Tibial nerve (tissue), 4 donors: Measurements from ENCODE around the gene ALG14. TPM values are rescaled to one million over a fixed set of nuclear protein-coding genes. Genes with fewer than 3 reads are reported as not detected.
A peak's percentile ranks its signal among the peaks of the same experiment; 100 is the strongest.

ENCODE experiments used
- DNase-seq, 2 donors: peaks; one replicate each; pipeline ENCODE4 v3.0.0-alpha.2; 2019; ENCODE audit warnings: low spot score in 2 of 2
- H3K27ac ChIP-seq, 4 donors: fragments of 200-600 bp; sonication (generic) in 3 of 4; one replicate each; pipeline ENCODE4 v1.5.1; 2017 to 2019; ENCODE audit warnings: mild to moderate bottlenecking in 1 of 4
- H3K27me3 ChIP-seq, 2 donors: fragments of 200-600 bp; sonication (generic) in 1 of 2; one replicate each; pipeline versions ENCODE4 v1.5.1 to v1.6.0; 2017 to 2019
- H3K36me3 ChIP-seq, 3 donors: fragments of 200-600 bp; sonication (generic); one replicate each; pipeline ENCODE4 v1.5.1; 2018 to 2019
- H3K4me1 ChIP-seq, 4 donors: fragments of 200-600 bp; sonication (generic) in 3 of 4; one replicate each; pipeline ENCODE4 v1.5.1; 2017 to 2019
- H3K4me3 ChIP-seq, 4 donors: fragments of 200-600 bp; sonication (generic) in 3 of 4; one replicate each; pipeline ENCODE4 v1.5.1; 2017 to 2019; ENCODE audit warnings: mild to moderate bottlenecking in 1 of 4, moderate library complexity in 1 of 4
- H3K9me3 ChIP-seq, 4 donors: fragments of 200-600 bp; sonication (generic) in 3 of 4; one replicate each; pipeline ENCODE4 v1.5.1; 2017 to 2019
- EP300 ChIP-seq, 2 donors: sonication (generic); formaldehyde crosslinking; IDR thresholded peaks; one replicate each; pipeline ENCODE4 v1.6.1; 2017; ENCODE audit warnings: antibody characterized with exemption in 2 of 2, mild to moderate bottlenecking in 1 of 2
- POLR2A ChIP-seq, 2 donors: fragments of 450-650 bp; IDR thresholded peaks; one replicate each; pipeline ENCODE4 v1.6.1; 2017; ENCODE audit warnings: antibody characterized with exemption in 2 of 2, mild to moderate bottlenecking in 2 of 2, moderate library complexity in 2 of 2
- WGBS, 2 donors: methylation state at CpG; one replicate each; pipeline ENCODE4 v1.1.5; 2018; 5-methylcytosine and 5-hydroxymethylcytosine counted together
- total RNA-seq, 4 donors: library from RNA; depleted of rRNA; stranded (reverse); fragments of >200 nt; gene quantifications; one replicate each; pipeline ENCODE4 v1.1.0, GENCODE V29; 2016
- TF ChIP-seq, protein P1 (sequence below), 5 experiments: fragments of 200-600 bp in 3 of 5; fragments of 450-650 bp in 2 of 5; sonication (generic) in 3 of 5; IDR thresholded peaks; one replicate each; pipeline ENCODE4 v1.5.1; 2016 to 2019; ENCODE audit warnings: antibody characterized with exemption in 5 of 5, mild to moderate bottlenecking in 3 of 5, moderate library complexity in 2 of 5

ALG14 gene
- total RNA-seq, 4 donors from 2014 or later = 1.1 to 1.6 (median 1.5) TPM

GRCh38 chr1:94955767-94956632, 116.8 kb downstream of the ALG14 start:
- no peaks in the 10 kb centered on the region for H3K9me3 ChIP-seq
- H3K4me3 ChIP-seq = no peak overlapping the region
- no peak for DNase-seq
- peaks cover 0 to 27% (median 5%) of the 10 kb centered on the region in 4 donors for H3K4me1 ChIP-seq
- TF ChIP-seq, protein P1, sequence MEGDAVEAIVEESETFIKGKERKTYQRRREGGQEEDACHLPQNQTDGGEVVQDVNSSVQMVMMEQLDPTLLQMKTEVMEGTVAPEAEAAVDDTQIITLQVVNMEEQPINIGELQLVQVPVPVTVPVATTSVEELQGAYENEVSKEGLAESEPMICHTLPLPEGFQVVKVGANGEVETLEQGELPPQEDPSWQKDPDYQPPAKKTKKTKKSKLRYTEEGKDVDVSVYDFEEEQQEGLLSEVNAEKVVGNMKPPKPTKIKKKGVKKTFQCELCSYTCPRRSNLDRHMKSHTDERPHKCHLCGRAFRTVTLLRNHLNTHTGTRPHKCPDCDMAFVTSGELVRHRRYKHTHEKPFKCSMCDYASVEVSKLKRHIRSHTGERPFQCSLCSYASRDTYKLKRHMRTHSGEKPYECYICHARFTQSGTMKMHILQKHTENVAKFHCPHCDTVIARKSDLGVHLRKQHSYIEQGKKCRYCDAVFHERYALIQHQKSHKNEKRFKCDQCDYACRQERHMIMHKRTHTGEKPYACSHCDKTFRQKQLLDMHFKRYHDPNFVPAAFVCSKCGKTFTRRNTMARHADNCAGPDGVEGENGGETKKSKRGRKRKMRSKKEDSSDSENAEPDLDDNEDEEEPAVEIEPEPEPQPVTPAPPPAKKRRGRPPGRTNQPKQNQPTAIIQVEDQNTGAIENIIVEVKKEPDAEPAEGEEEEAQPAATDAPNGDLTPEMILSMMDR (IDR thresholded peaks at IDR 0.05) = no peak
- TF ChIP-seq EP300 (IDR thresholded peaks at IDR 0.05) (no peak), POLR2A (IDR thresholded peaks at IDR 0.05) (no peak)
- H3K27ac ChIP-seq = peak overlapping the region in 2 of 4 donors; percentile 53 to 64
- no peaks in the 10 kb centered on the region for H3K36me3 ChIP-seq
- 56 to 58% methylated on average over 6 of the region's 6 CpGs for WGBS, 2 donors
- no peaks in the 10 kb centered on the region for H3K27me3 ChIP-seq

DNA sequence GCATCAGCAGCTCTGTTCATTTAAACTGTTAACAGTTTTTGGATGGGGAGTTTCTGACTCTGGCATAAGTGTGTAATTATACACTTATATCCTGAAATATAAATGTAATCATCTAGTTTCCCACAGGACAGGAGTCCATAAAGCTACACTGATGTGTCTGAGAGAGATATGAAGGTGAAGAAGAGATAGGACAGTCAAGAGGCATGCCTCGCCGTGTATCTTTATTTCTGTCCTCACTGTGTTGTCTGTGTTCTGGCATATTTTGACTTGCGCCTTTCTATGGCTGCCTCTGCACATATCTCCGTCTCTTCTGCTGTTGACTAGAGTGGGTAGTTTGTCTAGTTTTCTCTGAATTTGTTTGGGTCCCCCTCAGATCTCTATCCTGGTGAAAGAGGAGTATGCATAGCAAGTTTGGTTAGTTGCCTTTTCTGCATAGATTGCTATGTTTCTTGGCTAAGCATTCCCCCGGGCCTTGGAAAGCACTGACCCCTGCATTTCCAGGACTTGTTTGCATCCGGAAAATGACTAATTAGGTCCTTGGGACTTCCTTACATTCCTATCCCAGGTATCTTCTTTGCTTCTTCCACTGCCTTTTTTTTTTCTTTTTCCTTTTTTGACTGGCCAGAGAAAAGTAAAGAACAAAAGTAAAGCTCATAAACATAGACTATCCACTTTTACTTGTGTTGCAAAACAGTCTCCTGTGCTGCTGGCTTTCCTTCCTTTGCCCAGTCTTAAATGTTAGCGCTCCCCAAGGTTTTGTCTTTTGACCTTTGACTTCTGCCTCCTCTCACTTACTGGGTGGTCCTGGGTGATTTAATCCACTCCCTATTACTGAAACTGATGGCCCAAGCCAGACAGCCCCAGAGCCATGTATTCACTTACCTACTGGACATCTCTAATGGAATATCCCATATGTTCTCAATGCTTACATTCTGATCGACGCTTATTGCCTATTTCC, 118.2 kb downstream of the ALG14 start:
- Histone ChIP-seq H3K4me3 (no peak overlapping the region), H3K36me3 (no peaks in the 10 kb centered on the region), H3K27ac (peak overlapping the region in 3 of 4 donors; percentile 29 to 64 (median 53)), H3K9me3 (no peaks in the 10 kb centered on the region), H3K4me1 (peaks cover 0 to 27% (median 5%) of the 10 kb centered on the region in 4 donors), H3K27me3 (no peaks in the 10 kb centered on the region)
- DNase-seq = no peak
- TF ChIP-seq, protein P1 (IDR thresholded peaks at IDR 0.05) = no peak
- TF ChIP-seq POLR2A (IDR thresholded peaks at IDR 0.05) = no peak
- WGBS, 2 donors = 60 to 64% methylated on average over 9 of the region's 9 CpGs

- TF ChIP-seq, protein P1 (IDR thresholded peaks at IDR 0.05) = no peak
- TF ChIP-seq POLR2A (IDR thresholded peaks at IDR 0.05) (no peak), EP300 (IDR thresholded peaks at IDR 0.05) (no peak)
- WGBS, 2 donors = 53 to 69% methylated on average over 6 of the region's 6 CpGs
- DNase-seq = no peak
- Histone ChIP-seq H3K9me3 (no peaks in the 10 kb centered on the region), H3K36me3 (no peaks in the 10 kb centered on the region), H3K27ac (peak overlapping the region in 2 of 4 donors; percentile 29 to 53), H3K4me1 (peaks cover 0 to 27% (median 5%) of the 10 kb centered on the region in 4 donors), H3K27me3 (no peaks in the 10 kb centered on the region), H3K4me3 (no peak overlapping the region)
Measured at GRCh38 chr1:94953746-94954145, 119.0 kb downstream of the ALG14 start.

GRCh38 chr1:94953107-94953506, 119.6 kb downstream of the ALG14 start:
- TF ChIP-seq, protein P1 (IDR thresholded peaks at IDR 0.05) = no peak
- no peak for TF ChIP-seq EP300 (IDR thresholded peaks at IDR 0.05)
- TF ChIP-seq POLR2A (IDR thresholded peaks at IDR 0.05) = no peak
- H3K36me3 ChIP-seq = no peaks in the 10 kb centered on the region
- no peaks in the 10 kb centered on the region for H3K9me3 ChIP-seq
- no peaks in the 10 kb centered on the region for H3K27me3 ChIP-seq
- H3K4me3 ChIP-seq = no peak overlapping the region
- H3K27ac ChIP-seq = no peak overlapping the region
- no peak for DNase-seq
- H3K4me1 ChIP-seq = peaks cover 0 to 27% (median 5%) of the 10 kb centered on the region in 4 donors
